ENCODE results near the gene CKAP5. TPM values are rescaled to one million over a fixed set of nuclear protein-coding genes. Genes with fewer than 3 reads are reported as not detected.

Gene CKAP5
- total RNA-seq, 3 donors from 2014 or later = 32.1 to 45.2 (median 41.4) TPM

GRCh38 chr11:46827995-46828394 lies 18.1 kb downstream of the CKAP5 start:
- no peak for TF ChIP-seq CTCF (IDR thresholded peaks at IDR 0.05)
- no peak for TF ChIP-seq POLR2A (IDR thresholded peaks at IDR 0.05)
- no peak for TF ChIP-seq POLR2AphosphoS5 (IDR thresholded peaks at IDR 0.05)
- intact Hi-C loops (cut with DNase I; ENCODE audit: low total_unique reads) = no loop called here
- DNase-seq (ENCODE audit: low spot score in 2 of 2) = no peak
- H3K4me1 ChIP-seq = peaks cover 0 to 8% of the 10 kb centered on the region in 2 donors
- no peak overlapping the region for H3K27ac ChIP-seq
- no peak overlapping the region for H3K4me3 ChIP-seq
- no peaks in the 10 kb centered on the region for H3K36me3 ChIP-seq
- no peaks in the 10 kb centered on the region for H3K9me3 ChIP-seq
- no peaks in the 10 kb centered on the region for H3K27me3 ChIP-seq

- H3K27me3 ChIP-seq = no peaks in the 10 kb centered on the region
- no peak for TF ChIP-seq POLR2A (IDR thresholded peaks at IDR 0.05)
- TF ChIP-seq CTCF (IDR thresholded peaks at IDR 0.05) = peak in 1 of 3 donors; percentile 10
- TF ChIP-seq POLR2AphosphoS5 (IDR thresholded peaks at IDR 0.05) = peak in 1 of 3 donors; percentile 4
- peak; percentile 55 to 67 for DNase-seq (ENCODE audit: low spot score in 2 of 2)
- H3K36me3 ChIP-seq = no peaks in the 10 kb centered on the region
- peak overlapping the region; percentile 78 to 79 for H3K27ac ChIP-seq
- peaks cover 0 to 8% of the 10 kb centered on the region in 2 donors for H3K4me1 ChIP-seq
- intact Hi-C loops (cut with DNase I; ENCODE audit: low total_unique reads) = no loop called here
- H3K9me3 ChIP-seq = no peaks in the 10 kb centered on the region
- peak overlapping the region; percentile 46 to 78 (median 63) for H3K4me3 ChIP-seq
Measured at GRCh38 chr11:46826310-46827044, 19.6 kb downstream of the CKAP5 start.

DNA sequence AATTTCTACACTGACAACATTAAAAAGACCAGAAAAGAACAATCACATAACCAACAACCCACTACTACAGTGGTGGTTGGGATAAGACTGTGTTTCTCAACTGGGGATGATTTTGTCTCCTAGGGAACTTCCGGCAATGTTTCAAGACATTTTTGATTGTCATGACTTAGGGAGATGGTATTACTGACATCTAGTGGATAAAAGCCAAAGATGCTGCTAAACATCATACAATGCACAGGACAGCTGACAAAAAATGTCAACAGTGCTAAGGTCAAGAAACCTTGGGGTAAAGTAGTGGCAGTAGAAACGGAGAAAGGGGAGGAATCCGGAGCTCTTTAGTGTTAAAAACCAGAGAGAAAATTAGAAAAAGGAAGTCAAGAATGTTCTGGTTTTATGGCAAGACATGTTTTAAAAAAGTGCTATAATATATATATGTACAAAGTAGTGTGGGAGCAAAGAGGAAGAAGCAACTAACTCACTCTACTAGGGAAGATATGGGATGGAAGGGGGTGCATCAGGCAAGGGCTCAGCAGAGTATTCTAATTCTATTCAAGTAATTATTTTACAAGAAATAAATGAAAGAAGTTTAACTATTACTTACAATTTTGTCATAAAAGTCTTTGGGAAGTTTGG lies 37.2 kb downstream of the CKAP5 start:
- Histone ChIP-seq H3K4me1 (no peaks in the 10 kb centered on the region), H3K4me3 (no peak overlapping the region), H3K27me3 (no peaks in the 10 kb centered on the region), H3K9me3 (no peaks in the 10 kb centered on the region), H3K36me3 (peaks cover 3% of the 10 kb centered on the region), H3K27ac (no peak overlapping the region)
- DNase-seq (ENCODE audit: low spot score in 2 of 2) = no peak
- TF ChIP-seq POLR2AphosphoS5 (IDR thresholded peaks at IDR 0.05) = no peak
- TF ChIP-seq POLR2A (IDR thresholded peaks at IDR 0.05) = no peak
- TF ChIP-seq CTCF (IDR thresholded peaks at IDR 0.05) = no peak
- intact Hi-C loops (cut with DNase I; ENCODE audit: low total_unique reads) = no loop called here

DNA sequence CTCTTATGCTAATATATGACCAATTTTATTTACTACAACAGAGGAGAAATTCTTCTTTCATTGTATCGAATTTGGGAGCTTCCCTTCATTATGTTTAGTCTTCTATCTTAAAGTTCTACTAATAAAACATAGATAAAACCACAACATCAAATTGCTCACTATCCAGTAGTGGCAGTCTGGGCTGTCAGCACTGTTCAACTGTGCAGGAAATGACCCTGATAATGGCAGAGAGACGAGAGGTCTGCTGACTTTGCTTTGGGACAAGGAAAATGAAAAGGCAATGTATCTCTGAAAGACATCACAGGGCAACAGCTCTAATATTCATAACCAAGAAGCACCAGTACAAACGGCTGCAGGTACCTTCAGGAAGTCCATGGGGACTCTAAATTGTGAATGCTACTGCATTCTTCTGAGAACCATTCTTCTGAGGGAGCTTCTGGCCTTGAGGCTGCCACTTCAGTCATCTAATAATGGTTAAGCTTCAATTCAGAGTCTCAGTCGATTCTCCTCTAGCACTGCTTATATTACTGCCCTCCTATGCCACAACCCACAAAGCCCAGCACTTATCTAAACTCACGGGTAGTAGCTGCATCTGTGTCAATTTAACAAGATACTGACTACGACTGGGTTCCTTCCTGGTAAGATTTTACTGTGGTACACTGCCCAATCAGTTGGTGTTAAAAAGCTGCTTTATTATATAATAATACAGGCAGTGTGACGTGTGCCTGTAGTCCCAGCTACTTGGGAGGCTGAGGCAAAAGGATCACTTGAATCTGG lies 44.2 kb downstream of the CKAP5 start:
- Histone ChIP-seq H3K27me3 (no peaks in the 10 kb centered on the region), H3K27ac (no peak overlapping the region), H3K4me3 (no peak overlapping the region), H3K9me3 (no peaks in the 10 kb centered on the region), H3K36me3 (peaks cover 3% of the 10 kb centered on the region), H3K4me1 (no peaks in the 10 kb centered on the region)
- intact Hi-C loops (cut with DNase I; ENCODE audit: low total_unique reads) = no loop called here
- DNase-seq (ENCODE audit: low spot score in 2 of 2) = no peak
- TF ChIP-seq POLR2A (IDR thresholded peaks at IDR 0.05) (no peak), CTCF (IDR thresholded peaks at IDR 0.05) (no peak), POLR2AphosphoS5 (IDR thresholded peaks at IDR 0.05) (no peak)
